CD14-positive monocyte (primary cell): Measurements from ENCODE around the gene APBA3. TPM values are rescaled to one million over a fixed set of nuclear protein-coding genes. Genes with fewer than 3 reads are reported as not detected.

Experiments used
- DNase-seq, 3 donors: peaks; one replicate each; pipeline ENCODE4 v3.0.0-alpha.2; 2011 to 2022
- H2AFZ ChIP-seq: 2 replicates; pipeline ENCODE4 v1.6.0; 2012; ENCODE audit warnings: mild to moderate bottlenecking, low read depth, low read length, inconsistent platforms; ENCODE audit not compliant: insufficient read depth, poor library complexity, severe bottlenecking
- H3K27ac ChIP-seq, 2 donors: 1 replicate in 1 of 2; 2 replicates in 1 of 2; pipeline ENCODE4 v1.5.1; 2012 to 2013; ENCODE audit warnings: low read length in 2 of 2, control low read depth in 1 of 2, inconsistent platforms in 1 of 2, low read depth in 1 of 2, mild to moderate bottlenecking in 1 of 2
- H3K27me3 ChIP-seq, 2 donors: one replicate each; pipeline versions ENCODE4 v1.6.0 to v1.6.1; 2011 to 2013; ENCODE audit warnings: low read length in 2 of 2; ENCODE audit not compliant: control insufficient read depth in 2 of 2, insufficient read depth in 2 of 2
- H3K36me3 ChIP-seq, 2 donors: replicated peaks in 1 of 2; 1 replicate in 1 of 2; 2 replicates in 1 of 2; pipeline versions ENCODE4 v1.5.1 to v1.6.1; 2012 to 2013; ENCODE audit warnings: low read length in 2 of 2, control low read depth in 1 of 2, inconsistent platforms in 1 of 2, mild to moderate bottlenecking in 1 of 2; ENCODE audit not compliant: insufficient read depth in 2 of 2, control insufficient read depth in 1 of 2
- H3K4me1 ChIP-seq, 2 donors: 1 replicate in 1 of 2; 2 replicates in 1 of 2; pipeline versions ENCODE4 v1.5.1 to v1.6.1; 2012 to 2013; ENCODE audit warnings: low read length in 2 of 2, control low read depth in 1 of 2, inconsistent platforms in 1 of 2, mild to moderate bottlenecking in 1 of 2, moderate library complexity in 1 of 2; ENCODE audit not compliant: insufficient read depth in 2 of 2, control insufficient read depth in 1 of 2
- H3K4me2 ChIP-seq: replicated peaks from 2 replicates; pipeline ENCODE3; 2012; ENCODE audit warnings: low read length, moderate library complexity, mild to moderate bottlenecking; ENCODE audit not compliant: poor library complexity, severe bottlenecking; ENCODE audit errors: extremely low read depth
- H3K4me3 ChIP-seq, 3 experiments: fragments of 200-600 bp in 1 of 3; sonication (generic) in 1 of 3; replicated peaks in 1 of 3; 1 replicate in 2 of 3; 2 replicates in 1 of 3; pipeline ENCODE4 v1.5.1; 2011 to 2013; ENCODE audit warnings: low read length in 3 of 3, mild to moderate bottlenecking in 3 of 3, control low read depth in 2 of 3, low read depth in 2 of 3, inconsistent platforms in 1 of 3, moderate library complexity in 1 of 3
- H3K79me2 ChIP-seq: 2 replicates; pipeline ENCODE4 v1.6.0; 2012; ENCODE audit warnings: mild to moderate bottlenecking, control low read depth, inconsistent platforms, low read length, moderate library complexity; ENCODE audit not compliant: insufficient read depth
- H3K9ac ChIP-seq: 2 replicates; pipeline ENCODE4 v1.6.0; 2017; ENCODE audit warnings: low read length, mild to moderate bottlenecking; ENCODE audit not compliant: insufficient read depth, poor library complexity, severe bottlenecking
- H3K9me3 ChIP-seq, 2 donors: replicated peaks in 1 of 2; 1 replicate in 1 of 2; 2 replicates in 1 of 2; pipeline versions ENCODE4 v1.5.1 to v1.6.1; 2012 to 2013; ENCODE audit warnings: low read length in 2 of 2, control low read depth in 1 of 2; ENCODE audit not compliant: control insufficient read depth in 1 of 2, insufficient read depth in 1 of 2
- H4K20me1 ChIP-seq: 2 replicates; pipeline ENCODE4 v1.6.0; 2012; ENCODE audit warnings: mild to moderate bottlenecking, low read length, control low read depth, moderate library complexity; ENCODE audit not compliant: insufficient read depth
- H3K27ac Mint-ChIP-seq, 7 donors: one replicate each; pipeline ENCODE4 v1.8.0; 2020; ENCODE audit warnings: mild to moderate bottlenecking in 7 of 7, mixed read lengths in 7 of 7, moderate library complexity in 6 of 7, inconsistent platforms in 2 of 7
- H3K27me3 Mint-ChIP-seq, 3 donors: one replicate each; pipeline ENCODE4 v1.8.0; 2021 to 2022; ENCODE audit warnings: low read depth in 3 of 3, mild to moderate bottlenecking in 3 of 3, mixed read lengths in 3 of 3, moderate library complexity in 3 of 3, inconsistent platforms in 1 of 3
- H3K36me3 Mint-ChIP-seq, 2 donors: one replicate each; pipeline ENCODE4 v1.8.0; 2020; ENCODE audit warnings: mixed read lengths in 2 of 2, inconsistent platforms in 1 of 2, mild to moderate bottlenecking in 1 of 2
- H3K4me1 Mint-ChIP-seq: one replicate; pipeline ENCODE4 v1.8.0; 2020; ENCODE audit warnings: mild to moderate bottlenecking, mixed read lengths
- H3K4me3 Mint-ChIP-seq, 2 donors: one replicate each; pipeline ENCODE4 v1.8.0; 2020; ENCODE audit warnings: mild to moderate bottlenecking in 2 of 2, mixed read lengths in 2 of 2, moderate library complexity in 1 of 2
- H3K9me3 Mint-ChIP-seq, 7 donors: one replicate each; pipeline ENCODE4 v1.8.0; 2020 to 2022; ENCODE audit warnings: mixed read lengths in 7 of 7, mild to moderate bottlenecking in 6 of 7, moderate library complexity in 6 of 7, inconsistent platforms in 2 of 7
- CTCF ChIP-seq: fragments of 200-600 bp; IDR thresholded peaks from one replicate; pipeline ENCODE4 v1.8.0; 2022; ENCODE audit warnings: antibody characterized with exemption, mild to moderate bottlenecking
- WGBS: methylation state at CpG from one replicate; pipeline ENCODE4 v1.1.5; 2013; ENCODE audit warnings: missing lambda C conversion rate; ENCODE audit not compliant: insufficient coverage; 5-methylcytosine and 5-hydroxymethylcytosine counted together
- intact Hi-C, 2 donors: fragments of 100-400 bp; cut with micrococcal nuclease; formaldehyde crosslinking; loops; one replicate each; pipeline versions ENCODE4 v1.15.0 to v1.15.1; 2023
- polyA plus RNA-seq, 3 donors: library from polyadenylated mRNA; depleted of rRNA in 1 of 3; unstranded in 2 of 3; stranded (reverse) in 1 of 3; fragments of 300-500 nt in 2 of 3; fragments of >200 nt in 1 of 3; fragmentation: Illumina TruSeq in 2 of 3; gene quantifications; 1 replicate in 2 of 3; 2 replicates in 1 of 3; pipeline ENCODE4 v1.2.3, GENCODE V29; 2012 to 2021

APBA3 gene
- polyA plus RNA-seq, 3 donors = 14.5 to 23.1 (median 16.1) TPM

GRCh38 chr19:3753631-3754410 is 7.7 kb downstream of the APBA3 start:
- intact Hi-C loops = no loop called here
- Mint-ChIP-seq H3K27ac (no peak overlapping the region), H3K4me1 (no peaks in the 10 kb centered on the region), H3K9me3 (peaks cover 0 to 5% (median 3%) of the 10 kb centered on the region in 7 donors), H3K27me3 (peaks cover 0 to 2% (median 0%) of the 10 kb centered on the region in 3 donors), H3K4me3 (no peak overlapping the region), H3K36me3 (peaks cover 22 to 42% of the 10 kb centered on the region in 2 donors)
- no peak overlapping the region for H3K27ac ChIP-seq
- H3K36me3 ChIP-seq = peaks cover 18 to 30% of the 10 kb centered on the region in 2 donors
- H3K4me2 ChIP-seq = no peak overlapping the region
- H4K20me1 ChIP-seq = no peaks in the 10 kb centered on the region
- H3K9me3 ChIP-seq = peaks cover 0 to 3% of the 10 kb centered on the region in 2 donors
- no peak for TF ChIP-seq CTCF
- DNase-seq = no peak
- H2AFZ ChIP-seq = no peak overlapping the region
- no peaks in the 10 kb centered on the region for H3K4me1 ChIP-seq
- H3K9ac ChIP-seq = no peak overlapping the region
- no peak overlapping the region for H3K4me3 ChIP-seq
- no peaks in the 10 kb centered on the region for H3K79me2 ChIP-seq
- H3K27me3 ChIP-seq = no peaks in the 10 kb centered on the region
- WGBS = 96% methylated on average over 43 of the region's 51 CpGs

- H3K79me2 ChIP-seq = no peaks in the 10 kb centered on the region
- intact Hi-C loops = no loop called here
- Mint-ChIP-seq H3K4me1 (no peaks in the 10 kb centered on the region), H3K36me3 (peaks cover 18 to 32% of the 10 kb centered on the region in 2 donors), H3K4me3 (no peak overlapping the region), H3K27me3 (peaks cover 0 to 2% (median 0%) of the 10 kb centered on the region in 3 donors), H3K9me3 (peaks cover 0 to 5% (median 3%) of the 10 kb centered on the region in 7 donors), H3K27ac (no peak overlapping the region)
- DNase-seq = no peak
- H3K27ac ChIP-seq = no peak overlapping the region
- no peaks in the 10 kb centered on the region for H3K4me1 ChIP-seq
- H2AFZ ChIP-seq = no peak overlapping the region
- no peak overlapping the region for H3K4me3 ChIP-seq
- no peaks in the 10 kb centered on the region for H3K27me3 ChIP-seq
- H3K4me2 ChIP-seq = no peak overlapping the region
- peaks cover 15 to 29% of the 10 kb centered on the region in 2 donors for H3K36me3 ChIP-seq
- H3K9me3 ChIP-seq = peaks cover 0 to 3% of the 10 kb centered on the region in 2 donors
- TF ChIP-seq CTCF = no peak
- H4K20me1 ChIP-seq = no peaks in the 10 kb centered on the region
- WGBS = 88% methylated on average over 24 of the region's 25 CpGs
- H3K9ac ChIP-seq = no peak overlapping the region
These were observed 9.0 kb downstream of the APBA3 start for GRCh38 chr19:3752492-3752891.
